Endometrial microvascular endothelial cells (primary cell): Measurements from ENCODE around the gene TMEM250. TPM values are rescaled to one million over a fixed set of nuclear protein-coding genes. Genes with fewer than 3 reads are reported as not detected.

Source experiments
- in situ Hi-C: cut with HindIII; loops from 2 replicates; pipeline ENCODE4 v1.10.0; 2017; ENCODE audit warnings: low sequenced_read_pairs, low pct_unique_long_range_greater_than_20kb; ENCODE audit errors: inconsistent ontology term
- total RNA-seq: library from RNA; depleted of rRNA; stranded (reverse); fragments of >200 nt; gene quantifications from one replicate; pipeline ENCODE4 v1.2.3, GENCODE V29; 2015; ENCODE audit errors: inconsistent ontology term

The TMEM250 gene
- total RNA-seq, 1 donor from 2014 or later: 49.3 TPM

DNA sequence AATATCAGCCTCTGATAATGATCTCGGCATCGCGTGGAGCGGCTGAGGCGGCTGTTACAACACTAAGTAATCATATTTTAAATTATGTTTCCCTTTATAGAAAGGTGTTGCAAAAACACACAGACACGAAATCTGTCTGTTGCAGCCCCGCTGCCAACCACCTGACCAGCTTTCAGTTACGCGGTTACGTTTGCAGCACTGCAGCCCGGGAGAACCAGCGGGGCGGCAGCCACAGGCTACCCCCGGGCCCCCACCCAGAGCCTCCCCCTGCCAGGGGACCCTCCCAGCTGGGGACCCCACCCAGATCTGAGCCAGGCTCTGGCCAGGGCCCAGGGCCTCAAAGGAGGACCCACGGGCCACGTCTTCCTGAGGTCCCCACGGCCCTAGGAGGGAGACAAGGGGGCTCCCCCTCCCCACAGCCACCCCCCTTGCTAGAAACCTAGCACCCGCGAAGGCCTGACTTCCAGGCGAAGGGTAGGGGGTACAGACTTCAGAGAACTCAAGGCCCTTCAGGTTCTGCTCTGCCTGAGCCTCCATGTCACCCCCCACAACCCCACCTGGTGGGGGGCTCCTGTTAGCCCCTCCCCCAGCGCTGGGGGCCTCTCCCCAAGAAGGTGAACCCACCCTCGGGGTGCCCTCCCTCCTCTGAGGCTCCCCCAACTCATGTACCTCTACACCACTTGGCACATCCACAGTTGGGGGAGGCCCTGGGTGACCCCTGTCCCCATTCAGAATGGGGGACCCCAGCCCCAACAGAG lies 29.6 kb downstream of the TMEM250 start:
- in situ Hi-C loops: no loop called here

GRCh38 chr9:136088481-136088938 lies 30.2 kb downstream of the TMEM250 start:
- in situ Hi-C loops: no loop called here

- in situ Hi-C loops: no loop called here
Measured at GRCh38 chr9:136087741-136088480, 30.8 kb downstream of the TMEM250 start.

DNA sequence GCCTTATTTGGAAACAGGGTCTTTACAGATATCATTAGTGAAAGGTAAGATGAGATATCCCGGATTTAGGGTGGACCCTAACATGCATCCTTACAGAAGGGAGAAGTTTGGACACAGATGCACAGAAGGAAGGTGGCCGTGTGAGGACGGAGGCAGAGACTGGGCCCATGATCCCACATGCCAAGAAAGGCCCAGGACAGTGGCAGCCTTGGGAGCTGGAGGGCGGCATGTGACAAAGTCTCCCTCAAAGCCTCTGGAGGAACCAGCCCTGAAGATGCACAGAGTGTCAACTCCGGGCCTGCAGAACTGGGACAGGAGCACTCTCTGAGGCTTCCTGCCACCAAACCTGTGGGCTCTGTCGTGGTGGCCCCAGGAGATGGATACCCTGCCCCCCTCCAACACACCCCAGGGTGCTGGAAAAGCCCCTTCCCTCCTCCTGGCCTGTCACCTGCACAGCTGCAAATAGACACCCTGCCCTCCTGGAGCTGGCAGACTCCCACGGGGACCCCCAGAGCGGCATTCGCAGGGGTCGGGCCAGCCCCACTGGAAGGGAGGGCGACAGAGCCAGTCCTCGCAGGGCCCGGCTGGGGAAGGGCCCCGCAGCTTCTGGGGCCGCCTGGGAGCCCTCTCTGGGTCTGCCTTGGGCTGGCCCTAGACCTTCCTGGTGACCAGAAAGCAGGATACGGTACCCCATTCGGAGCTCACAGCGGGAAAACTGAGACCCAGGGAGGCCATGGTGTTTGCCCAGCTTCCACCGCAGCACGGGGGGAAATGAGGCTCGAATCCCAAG lies 31.5 kb downstream of the TMEM250 start:
- in situ Hi-C loops: no loop called here

DNA sequence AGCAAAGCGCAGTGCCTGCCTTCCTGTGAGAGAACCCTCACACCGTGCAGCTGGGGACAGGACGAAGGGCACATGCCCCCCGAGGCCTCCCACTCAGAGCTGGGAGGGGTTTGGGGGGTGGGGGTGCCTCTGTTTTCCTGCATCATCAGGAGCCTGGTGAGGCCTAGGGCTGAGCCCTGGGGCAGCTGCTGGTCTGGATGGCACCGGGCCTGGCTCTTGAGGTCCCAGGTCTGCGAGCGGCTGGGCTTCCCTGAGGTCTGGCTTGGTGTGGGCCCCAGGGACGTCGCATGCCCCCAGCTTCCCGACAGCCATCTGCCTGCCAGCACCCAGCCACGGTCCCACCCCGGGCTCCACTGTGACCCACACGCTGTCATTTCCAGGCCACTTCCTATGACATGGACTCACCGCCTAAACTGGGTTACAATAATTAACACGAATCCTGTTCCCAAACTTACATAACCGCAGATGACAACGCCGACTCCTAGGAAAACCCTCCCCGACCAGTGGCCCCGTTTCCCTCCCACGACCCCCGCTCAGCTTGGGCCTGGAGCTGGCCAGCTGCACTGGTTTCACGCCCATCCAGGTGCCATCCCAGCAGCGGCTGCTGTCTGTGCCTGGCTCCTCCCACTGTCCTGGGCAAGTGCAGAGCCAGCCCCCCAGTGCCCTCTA lies 32.3 kb downstream of the TMEM250 start:
- in situ Hi-C loops: no loop called here

- in situ Hi-C loops: no loop called here
Measured at GRCh38 chr9:136085815-136086212, 32.9 kb downstream of the TMEM250 start.

- in situ Hi-C loops: no loop called here
Measured at GRCh38 chr9:136084063-136084944, 34.4 kb downstream of the TMEM250 start.

DNA sequence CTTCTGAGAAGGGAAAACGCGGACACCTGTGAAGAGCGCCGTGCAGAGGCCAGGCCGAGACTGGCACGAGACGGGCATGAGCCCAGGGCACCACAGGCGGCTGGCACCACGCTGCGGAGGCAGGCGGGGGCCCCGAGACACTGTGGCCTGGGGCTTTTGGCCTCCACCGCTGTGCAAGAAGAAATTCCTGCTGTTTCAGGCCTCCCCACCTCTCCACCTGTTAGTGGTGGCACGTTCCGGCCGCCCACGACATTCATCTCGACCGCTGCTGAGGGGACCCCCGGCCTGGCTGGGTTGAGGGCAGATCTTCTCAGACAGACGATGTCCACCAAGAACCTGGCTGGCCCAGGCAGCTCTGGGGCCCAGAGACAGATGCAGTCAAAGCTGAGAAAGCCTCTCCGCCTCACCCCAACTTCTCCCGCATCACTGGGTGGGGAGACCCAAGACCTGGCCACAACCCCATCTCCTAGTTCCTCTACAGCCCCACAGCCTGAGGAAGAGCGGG lies 35.1 kb downstream of the TMEM250 start:
- in situ Hi-C loops: no loop called here

DNA sequence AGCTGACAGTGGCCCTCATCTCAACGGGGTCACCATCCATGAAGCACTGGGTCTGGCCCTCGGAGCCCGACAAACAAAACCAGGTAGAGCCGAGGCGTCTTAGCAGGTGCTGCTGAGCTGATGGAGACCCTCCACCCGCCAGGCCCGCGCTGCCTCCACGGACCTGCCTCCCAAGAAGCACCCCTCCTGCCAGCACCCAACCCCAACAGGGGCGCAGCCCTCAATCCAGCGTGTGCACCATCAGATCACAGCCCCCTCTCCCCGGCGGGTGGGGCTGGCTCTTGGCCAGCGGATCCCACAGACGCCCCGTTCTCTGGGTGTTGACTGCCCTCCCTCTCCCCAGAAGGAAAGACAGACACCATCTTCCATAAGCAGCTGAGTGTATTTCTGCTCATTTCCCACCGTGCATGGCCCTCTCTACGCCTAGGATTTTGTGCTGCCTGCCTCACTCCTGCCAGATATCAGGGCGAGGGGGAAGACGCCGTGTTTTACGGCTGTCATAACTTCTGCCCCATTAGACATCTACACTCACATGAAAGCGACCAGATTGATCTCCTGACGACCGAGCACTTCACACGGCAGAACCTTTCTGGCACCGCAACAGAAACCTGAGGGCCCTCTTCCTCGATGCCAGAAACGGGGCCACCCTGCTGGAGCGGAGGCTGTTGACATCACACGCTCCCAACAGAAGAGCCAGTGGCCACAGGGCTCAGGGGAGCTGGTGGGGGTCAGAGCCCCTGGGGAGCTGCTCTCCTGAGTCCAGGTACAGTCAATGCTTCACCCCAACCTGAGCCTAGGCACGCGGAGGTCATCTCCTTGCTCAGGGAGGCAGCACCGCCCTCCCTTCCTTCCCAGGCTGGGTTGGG lies 35.9 kb downstream of the TMEM250 start:
- in situ Hi-C loops: no loop called here

DNA sequence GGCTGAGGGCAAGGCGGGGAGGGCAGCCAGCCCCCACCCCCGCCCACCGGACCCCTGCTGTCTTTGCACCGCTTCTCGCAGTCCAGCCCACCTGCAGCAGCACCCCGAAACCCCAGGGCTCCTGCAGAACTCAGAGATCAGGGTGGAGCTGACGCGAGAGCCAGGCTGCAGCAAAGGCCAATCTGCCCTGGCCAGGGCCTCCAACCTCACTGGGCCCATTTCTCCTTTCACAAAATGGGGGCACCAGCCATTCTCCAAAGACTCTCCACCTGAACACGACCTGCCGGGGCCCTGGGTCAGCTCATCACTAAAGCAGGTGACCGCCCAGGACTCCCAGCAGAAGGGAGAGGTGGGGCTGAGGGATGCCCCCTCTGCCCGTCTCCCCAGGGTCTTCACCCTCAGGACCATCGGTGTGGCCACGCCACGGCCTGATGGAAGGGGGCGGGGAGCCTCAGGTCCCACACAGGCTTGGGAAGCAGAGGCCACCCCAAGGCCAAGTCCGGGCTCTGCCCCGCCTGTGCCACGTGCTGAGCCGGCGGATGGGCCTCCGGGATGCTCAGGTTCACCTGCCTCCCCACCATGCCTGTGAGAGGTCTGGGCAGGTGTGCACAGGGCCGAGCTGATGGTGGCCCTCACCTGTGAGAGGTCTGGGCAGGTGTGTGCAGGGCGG lies 36.7 kb downstream of the TMEM250 start:
- in situ Hi-C loops: no loop called here

DNA sequence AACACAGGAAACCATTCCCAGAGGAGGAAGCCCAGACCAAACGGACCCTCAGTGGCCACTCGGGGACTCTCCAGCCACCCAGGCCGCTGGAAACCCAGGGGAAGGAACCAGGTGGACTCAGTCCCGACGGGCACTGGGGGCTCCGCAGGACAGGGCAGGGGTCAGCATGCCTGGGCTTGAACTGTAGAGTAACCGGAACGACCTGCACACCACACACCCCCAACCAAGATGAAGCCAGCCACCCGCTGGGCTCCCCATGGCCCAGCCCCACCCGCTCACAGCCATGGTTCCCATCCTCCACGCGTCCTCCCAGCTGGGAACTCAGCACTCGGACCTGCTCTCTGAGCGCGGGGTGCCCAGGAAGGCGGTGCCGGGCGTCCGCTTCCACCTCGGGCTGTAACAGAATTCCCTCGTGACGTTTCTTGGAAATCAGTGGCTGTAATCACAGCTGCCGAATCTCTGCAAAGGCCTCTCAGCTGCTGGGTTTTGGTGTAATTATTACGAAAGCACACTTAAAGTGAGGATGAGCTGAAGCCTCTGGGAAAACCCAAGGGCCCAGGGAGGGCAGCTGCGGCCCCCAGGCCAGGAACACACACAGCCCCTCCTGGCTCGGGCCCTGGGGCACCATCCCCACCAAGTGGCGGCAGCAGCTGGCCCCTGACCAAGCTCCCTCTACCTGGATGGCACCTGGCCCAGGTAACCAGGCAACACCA lies 37.4 kb downstream of the TMEM250 start:
- in situ Hi-C loops: no loop called here

GRCh38 chr9:136080716-136081112 lies 38.0 kb downstream of the TMEM250 start:
- in situ Hi-C loops: no loop called here

DNA sequence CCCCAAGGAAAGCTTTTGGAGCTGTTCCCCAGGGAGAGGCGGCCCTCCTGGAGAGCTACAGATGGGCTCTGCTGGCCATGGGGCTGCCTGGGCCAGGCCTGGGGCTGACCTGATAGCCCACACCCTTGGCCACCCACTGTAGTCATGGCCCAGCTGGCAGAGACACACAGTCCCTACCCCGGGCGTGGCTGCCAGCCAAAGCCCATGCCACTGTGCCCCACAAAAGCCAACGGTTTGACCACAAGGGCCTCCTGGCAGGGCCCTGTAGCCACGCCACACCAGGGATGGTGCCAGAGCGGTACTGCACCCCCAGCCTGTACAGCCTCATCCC lies 38.8 kb downstream of the TMEM250 start:
- in situ Hi-C loops: no loop called here

GRCh38 chr9:136079211-136079915 lies 39.3 kb downstream of the TMEM250 start:
- in situ Hi-C loops: no loop called here

GRCh38 chr9:136078498-136079011 lies 40.1 kb downstream of the TMEM250 start:
- in situ Hi-C loops: no loop called here
